HCT116 (cell line): Measurements from ENCODE around the gene ACE. TPM values are rescaled to one million over a fixed set of nuclear protein-coding genes. Genes with fewer than 3 reads are reported as not detected.

ENCODE experiments used
- ATAC-seq: fragments of 200-7000 bp; cut with Tn5 transposase; 2 replicates; pipeline ENCODE4 v1.9.1; 2020; ENCODE audit warnings: mild to moderate bottlenecking, moderate library complexity
- BruUV-seq: library from RNA; stranded (reverse); fragments of 400-500 nt; replicated peaks from 2 replicates; lab custom pipeline; 2021; lab: Mats Ljungman, UMichigan
- CTCF ChIA-PET: fragments of 300-600 bp; sonication (Branson Sonifier 250); formaldehyde crosslinking; loops from one replicate; lab custom pipeline; 2021; ENCODE audit warnings: antibody characterized with exemption; lab: Charles Lee
- POLR2A ChIA-PET: fragments of 300-600, 350-600 bp; sonication (Branson Sonifier 250); formaldehyde crosslinking; loops from one replicate; lab custom pipeline; 2021; ENCODE audit warnings: antibody characterized with exemption; lab: Charles Lee
- RAD21 ChIA-PET, 2 experiments: fragments of 300-600 bp; sonication (Branson Sonifier 250); formaldehyde crosslinking; loops; one replicate each; lab custom pipeline; 2023; ENCODE audit warnings: low total read pairs in 2 of 2; ENCODE audit not compliant: uncharacterized antibody in 2 of 2, unreplicated experiment in 2 of 2, low non-redundant PET in 1 of 2; lab: Charles Lee
- DNase-seq: peaks from one replicate; pipeline ENCODE4 v3.0.0-alpha.2; 2010; ENCODE audit warnings: low read depth, low spot score
- H2AFZ ChIP-seq: fragments of 200-600 bp; shearing (Covaris generic), sonication (generic); 2 replicates; pipeline ENCODE4 v1.6.1; 2017; ENCODE audit warnings: low read depth, mixed run types, mixed read lengths, antibody characterized with exemption, low read length; ENCODE audit not compliant: poor library complexity, severe bottlenecking
- H3K27ac ChIP-seq: 2 replicates; pipeline ENCODE4 v1.5.1; 2012; ENCODE audit warnings: low read depth, low read length
- H3K27me3 ChIP-seq: fragments of 200-600 bp; sonication (generic); 2 replicates; pipeline ENCODE4 v1.6.1; 2016; ENCODE audit warnings: mixed run types, low read length, mixed read lengths; ENCODE audit not compliant: insufficient read depth
- H3K36me3 ChIP-seq, 2 experiments: fragments of 200-500 bp in 1 of 2; fragments of 200-600 bp in 1 of 2; sonication (Bioruptor generic) in 1 of 2; sonication (generic) in 1 of 2; 2 replicates each; pipeline versions ENCODE4 v1.5.1 to v1.6.1; 2014 to 2016; ENCODE audit warnings: low read length in 2 of 2, inconsistent platforms in 1 of 2, mixed read lengths in 1 of 2, mixed run types in 1 of 2; ENCODE audit not compliant: insufficient read depth in 2 of 2, control insufficient read depth in 1 of 2
- H3K4me1 ChIP-seq, 2 experiments: fragments of 200-600 bp in 1 of 2; sonication (generic) in 1 of 2; 2 replicates each; pipeline versions ENCODE4 v1.5.1 to v1.6.1; 2012 to 2017; ENCODE audit warnings: low read length in 2 of 2, inconsistent platforms in 1 of 2, mild to moderate bottlenecking in 1 of 2, mixed read lengths in 1 of 2, mixed run types in 1 of 2, moderate library complexity in 1 of 2; ENCODE audit not compliant: insufficient read depth in 2 of 2, control insufficient read depth in 1 of 2
- H3K4me2 ChIP-seq: fragments of 200-600 bp; sonication (generic); 2 replicates; pipeline ENCODE4 v1.6.1; 2017; ENCODE audit warnings: mixed run types, low read length, mixed read lengths
- H3K4me3 ChIP-seq, 2 experiments: fragments of 200-600 bp in 1 of 2; sonication (generic) in 1 of 2; replicated peaks in 1 of 2; 2 replicates each; pipeline ENCODE4 v1.5.1; 2011 to 2016; ENCODE audit warnings: low read length in 2 of 2, control low read depth in 1 of 2, low read depth in 1 of 2, mild to moderate bottlenecking in 1 of 2, mixed read lengths in 1 of 2, mixed run types in 1 of 2
- H3K79me2 ChIP-seq: fragments of 200-600 bp; sonication (generic); 2 replicates; pipeline ENCODE4 v1.6.1; 2017; ENCODE audit warnings: mild to moderate bottlenecking, mixed run types, low read length, moderate library complexity, mixed read lengths; ENCODE audit not compliant: insufficient read depth
- H3K9ac ChIP-seq: fragments of 200-600 bp; sonication (generic); 2 replicates; pipeline ENCODE4 v1.6.1; 2016; ENCODE audit warnings: low read length, mixed read lengths
- H3K9me2 ChIP-seq: fragments of 200-600 bp; sonication (generic), shearing (Covaris generic); 2 replicates; pipeline ENCODE4 v1.6.1; 2017; ENCODE audit warnings: mixed run types, mild to moderate bottlenecking, moderate library complexity; ENCODE audit not compliant: insufficient read depth
- H3K9me3 ChIP-seq, 2 experiments: fragments of 200-500 bp in 1 of 2; fragments of 200-600 bp in 1 of 2; sonication (Bioruptor generic) in 1 of 2; sonication (generic) in 1 of 2; 2 replicates each; pipeline ENCODE4 v1.6.1; 2014 to 2017; ENCODE audit warnings: low read length in 2 of 2, mixed read lengths in 2 of 2, inconsistent platforms in 1 of 2, low read depth in 1 of 2, mild to moderate bottlenecking in 1 of 2, mixed run types in 1 of 2, moderate library complexity in 1 of 2; ENCODE audit not compliant: control insufficient read depth in 1 of 2, insufficient read depth in 1 of 2
- H4K20me1 ChIP-seq: fragments of 200-600 bp; sonication (generic), shearing (Covaris generic); 2 replicates; pipeline ENCODE4 v1.6.1; 2017; ENCODE audit warnings: mixed run types, mild to moderate bottlenecking, moderate library complexity; ENCODE audit not compliant: insufficient read depth
- CBX3 ChIP-seq: IDR thresholded peaks from 2 replicates; pipeline ENCODE4 v1.6.1; 2012; ENCODE audit warnings: low read depth
- CEBPB ChIP-seq: IDR thresholded peaks from 2 replicates; pipeline ENCODE4 v1.6.1; 2012; ENCODE audit warnings: low read depth
- POLR2A ChIP-seq: IDR thresholded peaks from 2 replicates; pipeline ENCODE4 v1.7.0; 2011; ENCODE audit warnings: borderline replicate concordance; ENCODE audit not compliant: insufficient read depth, insufficient read length; ENCODE audit errors: extremely low read depth
- SRF ChIP-seq: IDR thresholded peaks from 2 replicates; pipeline ENCODE4 v1.6.1; 2012; ENCODE audit warnings: low read depth
- TCF7L2 ChIP-seq: IDR thresholded peaks from 2 replicates; pipeline ENCODE4 v1.7.0; 2011; ENCODE audit warnings: borderline replicate concordance, inconsistent platforms; ENCODE audit not compliant: insufficient read depth, insufficient read length; ENCODE audit errors: extremely low read depth
- ZFX ChIP-seq: fragments of 450-650 bp; IDR thresholded peaks from 2 replicates; pipeline ENCODE4 v1.6.1; 2017
- ZNF274 ChIP-seq: fragments of 200-500 bp; sonication (Bioruptor generic); IDR thresholded peaks from 2 replicates; pipeline ENCODE4 v1.6.1; 2014; ENCODE audit warnings: mild to moderate bottlenecking, low read depth, low read length, inconsistent platforms
- intact Hi-C: fragments of 100-400 bp; cut with micrococcal nuclease; formaldehyde crosslinking; loops from 2 replicates; pipeline ENCODE4 v1.10.0; 2022
- total RNA-seq: library from RNA; stranded (reverse); gene quantifications from one replicate; pipeline ENCODE4 v1.2.1, GENCODE V29; 2021; ENCODE audit not compliant: unreplicated experiment
- TF ChIP-seq, protein P1 (sequence below), 3 experiments: fragments of 200-600 bp in 1 of 3; sonication (generic) in 1 of 3; IDR thresholded peaks in 2 of 3; conservative IDR thresholded peaks in 1 of 3; 2 replicates each; pipeline ENCODE4 v1.5.1; 2012 to 2017; ENCODE audit warnings: low read depth in 2 of 3, low read length in 2 of 3, antibody characterized with exemption in 1 of 3, borderline replicate concordance in 1 of 3, control low read depth in 1 of 3, mild to moderate bottlenecking in 1 of 3, mixed read lengths in 1 of 3, mixed run types in 1 of 3, moderate library complexity in 1 of 3; ENCODE audit not compliant: insufficient read depth in 1 of 3
- TF ChIP-seq, protein P2 (sequence below): IDR thresholded peaks from 2 replicates; pipeline ENCODE4 v1.6.1; 2011; ENCODE audit warnings: mild to moderate bottlenecking, low read length, moderate library complexity; ENCODE audit not compliant: insufficient replicate concordance; ENCODE audit errors: extremely low read depth
- TF ChIP-seq, protein P3 (sequence below): IDR thresholded peaks from 2 replicates; pipeline ENCODE4 v1.6.1; 2012; ENCODE audit warnings: low read depth
- TF ChIP-seq, protein P4 (sequence below): IDR thresholded peaks from 2 replicates; pipeline ENCODE4 v1.6.1; 2012

Gene ACE
- total RNA-seq, 1 experiment from 2014 or later, result 7.7 TPM

DNA sequence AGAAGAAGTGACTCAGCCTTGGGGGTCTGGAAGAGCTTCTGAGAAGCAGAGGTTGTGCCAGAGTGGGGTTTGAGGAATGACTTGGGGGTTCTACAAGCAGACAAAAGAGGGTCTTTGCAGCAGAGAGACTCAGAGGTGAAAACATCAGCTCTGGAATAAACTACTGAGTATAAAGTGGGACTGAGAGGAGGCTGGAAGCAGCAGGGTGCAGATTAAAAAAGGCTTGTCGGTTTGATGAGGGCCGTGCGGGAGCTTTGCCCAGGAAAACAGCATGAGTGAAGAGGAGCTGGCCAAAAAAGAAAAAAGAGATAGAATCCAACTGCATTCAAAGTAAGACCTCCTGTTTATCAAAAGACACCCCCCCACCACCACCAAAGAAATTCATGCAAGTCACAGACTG lies 13.1 kb upstream of the ACE start:
- POLR2A ChIA-PET, result no interaction called here
- H4K20me1 ChIP-seq, result no peaks in the 10 kb centered on the region
- H3K79me2 ChIP-seq, result no peaks in the 10 kb centered on the region
- no peaks in the 10 kb centered on the region for H3K27me3 ChIP-seq
- no peaks in the 10 kb centered on the region for H3K36me3 ChIP-seq
- ATAC-seq, result no peak
- H3K27ac ChIP-seq, result no peak overlapping the region
- H3K4me2 ChIP-seq, result no peak overlapping the region
- no peak overlapping the region for H3K9ac ChIP-seq
- H3K9me2 ChIP-seq, result no peaks in the 10 kb centered on the region
- H3K4me3 ChIP-seq, result no peak overlapping the region
- no TSS peak for BruUV-seq
- no peaks in the 10 kb centered on the region for H3K9me3 ChIP-seq
- intact Hi-C loops, result no loop called here
- no peak overlapping the region for H2AFZ ChIP-seq
- TF ChIP-seq CEBPB (no peak), SRF (no peak), CBX3 (no peak), ZNF274 (no peak), ZFX (no peak), POLR2A (no peak), TCF7L2 (no peak)
- TF ChIP-seq, protein P1, sequence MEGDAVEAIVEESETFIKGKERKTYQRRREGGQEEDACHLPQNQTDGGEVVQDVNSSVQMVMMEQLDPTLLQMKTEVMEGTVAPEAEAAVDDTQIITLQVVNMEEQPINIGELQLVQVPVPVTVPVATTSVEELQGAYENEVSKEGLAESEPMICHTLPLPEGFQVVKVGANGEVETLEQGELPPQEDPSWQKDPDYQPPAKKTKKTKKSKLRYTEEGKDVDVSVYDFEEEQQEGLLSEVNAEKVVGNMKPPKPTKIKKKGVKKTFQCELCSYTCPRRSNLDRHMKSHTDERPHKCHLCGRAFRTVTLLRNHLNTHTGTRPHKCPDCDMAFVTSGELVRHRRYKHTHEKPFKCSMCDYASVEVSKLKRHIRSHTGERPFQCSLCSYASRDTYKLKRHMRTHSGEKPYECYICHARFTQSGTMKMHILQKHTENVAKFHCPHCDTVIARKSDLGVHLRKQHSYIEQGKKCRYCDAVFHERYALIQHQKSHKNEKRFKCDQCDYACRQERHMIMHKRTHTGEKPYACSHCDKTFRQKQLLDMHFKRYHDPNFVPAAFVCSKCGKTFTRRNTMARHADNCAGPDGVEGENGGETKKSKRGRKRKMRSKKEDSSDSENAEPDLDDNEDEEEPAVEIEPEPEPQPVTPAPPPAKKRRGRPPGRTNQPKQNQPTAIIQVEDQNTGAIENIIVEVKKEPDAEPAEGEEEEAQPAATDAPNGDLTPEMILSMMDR (IDR thresholded peaks at IDR 0.05 in 2 of 3, conservative IDR thresholded peaks at IDR 0.05 in 1 of 3; ENCODE audit: borderline replicate concordance in 1 of 3, insufficient read depth in 1 of 3, low read depth in 2 of 3, low read length in 2 of 3), result no peak
- TF ChIP-seq, protein P2, sequence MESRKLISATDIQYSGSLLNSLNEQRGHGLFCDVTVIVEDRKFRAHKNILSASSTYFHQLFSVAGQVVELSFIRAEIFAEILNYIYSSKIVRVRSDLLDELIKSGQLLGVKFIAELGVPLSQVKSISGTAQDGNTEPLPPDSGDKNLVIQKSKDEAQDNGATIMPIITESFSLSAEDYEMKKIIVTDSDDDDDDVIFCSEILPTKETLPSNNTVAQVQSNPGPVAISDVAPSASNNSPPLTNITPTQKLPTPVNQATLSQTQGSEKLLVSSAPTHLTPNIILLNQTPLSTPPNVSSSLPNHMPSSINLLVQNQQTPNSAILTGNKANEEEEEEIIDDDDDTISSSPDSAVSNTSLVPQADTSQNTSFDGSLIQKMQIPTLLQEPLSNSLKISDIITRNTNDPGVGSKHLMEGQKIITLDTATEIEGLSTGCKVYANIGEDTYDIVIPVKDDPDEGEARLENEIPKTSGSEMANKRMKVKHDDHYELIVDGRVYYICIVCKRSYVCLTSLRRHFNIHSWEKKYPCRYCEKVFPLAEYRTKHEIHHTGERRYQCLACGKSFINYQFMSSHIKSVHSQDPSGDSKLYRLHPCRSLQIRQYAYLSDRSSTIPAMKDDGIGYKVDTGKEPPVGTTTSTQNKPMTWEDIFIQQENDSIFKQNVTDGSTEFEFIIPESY, result no peak
- TF ChIP-seq, protein P3, sequence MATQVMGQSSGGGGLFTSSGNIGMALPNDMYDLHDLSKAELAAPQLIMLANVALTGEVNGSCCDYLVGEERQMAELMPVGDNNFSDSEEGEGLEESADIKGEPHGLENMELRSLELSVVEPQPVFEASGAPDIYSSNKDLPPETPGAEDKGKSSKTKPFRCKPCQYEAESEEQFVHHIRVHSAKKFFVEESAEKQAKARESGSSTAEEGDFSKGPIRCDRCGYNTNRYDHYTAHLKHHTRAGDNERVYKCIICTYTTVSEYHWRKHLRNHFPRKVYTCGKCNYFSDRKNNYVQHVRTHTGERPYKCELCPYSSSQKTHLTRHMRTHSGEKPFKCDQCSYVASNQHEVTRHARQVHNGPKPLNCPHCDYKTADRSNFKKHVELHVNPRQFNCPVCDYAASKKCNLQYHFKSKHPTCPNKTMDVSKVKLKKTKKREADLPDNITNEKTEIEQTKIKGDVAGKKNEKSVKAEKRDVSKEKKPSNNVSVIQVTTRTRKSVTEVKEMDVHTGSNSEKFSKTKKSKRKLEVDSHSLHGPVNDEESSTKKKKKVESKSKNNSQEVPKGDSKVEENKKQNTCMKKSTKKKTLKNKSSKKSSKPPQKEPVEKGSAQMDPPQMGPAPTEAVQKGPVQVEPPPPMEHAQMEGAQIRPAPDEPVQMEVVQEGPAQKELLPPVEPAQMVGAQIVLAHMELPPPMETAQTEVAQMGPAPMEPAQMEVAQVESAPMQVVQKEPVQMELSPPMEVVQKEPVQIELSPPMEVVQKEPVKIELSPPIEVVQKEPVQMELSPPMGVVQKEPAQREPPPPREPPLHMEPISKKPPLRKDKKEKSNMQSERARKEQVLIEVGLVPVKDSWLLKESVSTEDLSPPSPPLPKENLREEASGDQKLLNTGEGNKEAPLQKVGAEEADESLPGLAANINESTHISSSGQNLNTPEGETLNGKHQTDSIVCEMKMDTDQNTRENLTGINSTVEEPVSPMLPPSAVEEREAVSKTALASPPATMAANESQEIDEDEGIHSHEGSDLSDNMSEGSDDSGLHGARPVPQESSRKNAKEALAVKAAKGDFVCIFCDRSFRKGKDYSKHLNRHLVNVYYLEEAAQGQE, result no peak
- TF ChIP-seq, protein P4, sequence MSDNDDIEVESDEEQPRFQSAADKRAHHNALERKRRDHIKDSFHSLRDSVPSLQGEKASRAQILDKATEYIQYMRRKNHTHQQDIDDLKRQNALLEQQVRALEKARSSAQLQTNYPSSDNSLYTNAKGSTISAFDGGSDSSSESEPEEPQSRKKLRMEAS, result no peak
- TF ChIP-seq, all 23 proteins: peak for 0
- CTCF ChIA-PET, result no interaction called here
- DNase-seq, result no peak
- peaks cover 9 to 38% of the 10 kb centered on the region in 2 experiments for H3K4me1 ChIP-seq
- RAD21 ChIA-PET, result no interaction called here
